ENCODE measurements around the gene TUBB4B.

DNA sequence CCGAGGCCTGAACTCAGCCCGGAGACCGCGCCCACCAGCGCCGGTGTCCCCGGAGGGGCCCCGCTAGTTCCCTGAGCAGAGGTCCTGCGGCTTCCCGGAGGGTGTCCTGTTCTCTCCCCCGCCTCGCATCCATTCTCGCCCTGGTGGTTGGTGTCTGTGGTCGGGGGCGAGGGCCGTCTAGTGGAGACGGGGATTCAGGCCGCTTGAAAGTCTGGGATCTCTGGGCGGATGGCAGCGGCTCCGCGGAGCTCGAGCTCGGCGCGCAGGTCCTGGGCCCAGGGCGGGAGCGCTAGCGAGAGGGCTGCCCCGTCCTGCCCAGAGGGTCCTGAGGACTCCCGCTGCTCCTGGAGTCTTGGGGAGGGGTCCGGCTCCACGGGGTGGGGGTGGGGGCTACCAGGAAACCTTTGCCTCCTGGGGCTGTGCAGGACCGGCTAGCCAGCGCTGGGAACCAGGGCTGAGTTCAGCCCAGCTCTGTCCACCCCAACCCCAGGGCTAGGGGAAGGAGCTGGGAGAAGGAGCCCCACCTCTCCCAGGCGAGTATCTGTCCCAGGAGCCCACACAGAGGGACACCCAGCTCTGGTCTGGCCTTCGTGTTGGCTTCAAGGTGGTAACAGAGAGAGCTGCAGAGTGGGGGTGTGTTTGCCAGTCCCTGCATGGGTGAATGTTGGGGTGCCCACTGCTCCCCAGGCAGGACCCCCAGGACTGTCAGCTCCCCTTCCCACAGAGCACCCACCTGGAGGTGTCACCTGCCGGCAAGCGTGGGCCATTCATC is 40.4 kb downstream of the TUBB4B start:
- TF ChIP-seq, protein P1, sequence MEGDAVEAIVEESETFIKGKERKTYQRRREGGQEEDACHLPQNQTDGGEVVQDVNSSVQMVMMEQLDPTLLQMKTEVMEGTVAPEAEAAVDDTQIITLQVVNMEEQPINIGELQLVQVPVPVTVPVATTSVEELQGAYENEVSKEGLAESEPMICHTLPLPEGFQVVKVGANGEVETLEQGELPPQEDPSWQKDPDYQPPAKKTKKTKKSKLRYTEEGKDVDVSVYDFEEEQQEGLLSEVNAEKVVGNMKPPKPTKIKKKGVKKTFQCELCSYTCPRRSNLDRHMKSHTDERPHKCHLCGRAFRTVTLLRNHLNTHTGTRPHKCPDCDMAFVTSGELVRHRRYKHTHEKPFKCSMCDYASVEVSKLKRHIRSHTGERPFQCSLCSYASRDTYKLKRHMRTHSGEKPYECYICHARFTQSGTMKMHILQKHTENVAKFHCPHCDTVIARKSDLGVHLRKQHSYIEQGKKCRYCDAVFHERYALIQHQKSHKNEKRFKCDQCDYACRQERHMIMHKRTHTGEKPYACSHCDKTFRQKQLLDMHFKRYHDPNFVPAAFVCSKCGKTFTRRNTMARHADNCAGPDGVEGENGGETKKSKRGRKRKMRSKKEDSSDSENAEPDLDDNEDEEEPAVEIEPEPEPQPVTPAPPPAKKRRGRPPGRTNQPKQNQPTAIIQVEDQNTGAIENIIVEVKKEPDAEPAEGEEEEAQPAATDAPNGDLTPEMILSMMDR (conservative IDR thresholded peaks at IDR 0.05; ENCODE audit: low read depth in 2 of 2) = no peak
- 0 out of 2 replicates have a peak, but pooled peaks have one; percentile 7 for TF ChIP-seq POLR2AphosphoS5 (IDR thresholded peaks at IDR 0.05; ENCODE audit: low read depth)
- TF ChIP-seq EZH2 (IDR thresholded peaks at IDR 0.05; ENCODE audit: low read depth, unreplicated experiment) = no peak
- TF ChIP-seq EZH2phosphoT487 (IDR thresholded peaks at IDR 0.05; ENCODE audit: unreplicated experiment) = no peak
- TF ChIP-seq, protein P2, sequence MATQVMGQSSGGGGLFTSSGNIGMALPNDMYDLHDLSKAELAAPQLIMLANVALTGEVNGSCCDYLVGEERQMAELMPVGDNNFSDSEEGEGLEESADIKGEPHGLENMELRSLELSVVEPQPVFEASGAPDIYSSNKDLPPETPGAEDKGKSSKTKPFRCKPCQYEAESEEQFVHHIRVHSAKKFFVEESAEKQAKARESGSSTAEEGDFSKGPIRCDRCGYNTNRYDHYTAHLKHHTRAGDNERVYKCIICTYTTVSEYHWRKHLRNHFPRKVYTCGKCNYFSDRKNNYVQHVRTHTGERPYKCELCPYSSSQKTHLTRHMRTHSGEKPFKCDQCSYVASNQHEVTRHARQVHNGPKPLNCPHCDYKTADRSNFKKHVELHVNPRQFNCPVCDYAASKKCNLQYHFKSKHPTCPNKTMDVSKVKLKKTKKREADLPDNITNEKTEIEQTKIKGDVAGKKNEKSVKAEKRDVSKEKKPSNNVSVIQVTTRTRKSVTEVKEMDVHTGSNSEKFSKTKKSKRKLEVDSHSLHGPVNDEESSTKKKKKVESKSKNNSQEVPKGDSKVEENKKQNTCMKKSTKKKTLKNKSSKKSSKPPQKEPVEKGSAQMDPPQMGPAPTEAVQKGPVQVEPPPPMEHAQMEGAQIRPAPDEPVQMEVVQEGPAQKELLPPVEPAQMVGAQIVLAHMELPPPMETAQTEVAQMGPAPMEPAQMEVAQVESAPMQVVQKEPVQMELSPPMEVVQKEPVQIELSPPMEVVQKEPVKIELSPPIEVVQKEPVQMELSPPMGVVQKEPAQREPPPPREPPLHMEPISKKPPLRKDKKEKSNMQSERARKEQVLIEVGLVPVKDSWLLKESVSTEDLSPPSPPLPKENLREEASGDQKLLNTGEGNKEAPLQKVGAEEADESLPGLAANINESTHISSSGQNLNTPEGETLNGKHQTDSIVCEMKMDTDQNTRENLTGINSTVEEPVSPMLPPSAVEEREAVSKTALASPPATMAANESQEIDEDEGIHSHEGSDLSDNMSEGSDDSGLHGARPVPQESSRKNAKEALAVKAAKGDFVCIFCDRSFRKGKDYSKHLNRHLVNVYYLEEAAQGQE (IDR thresholded peaks at IDR 0.05; ENCODE audit: unreplicated experiment) = no peak

All from GM23338 (cell line).